Kidney (tissue), 14 donors: ENCODE results near the gene AGL. TPM values are rescaled to one million over a fixed set of nuclear protein-coding genes. Genes with fewer than 3 reads are reported as not detected.

ENCODE experiments used
- DNase-seq, 5 donors: peaks; one replicate each; pipeline ENCODE4 v3.0.0-alpha.2; 2013 to 2020
- FAIRE-seq: peaks from 2 replicates; lab custom pipeline; 2012; peaks lifted over from hg19 to GRCh38; lab: Jason Lieb, UNC
- H3K27ac ChIP-seq, 2 donors: one replicate each; pipeline ENCODE4 v1.7.0; 2013; ENCODE audit warnings: low read depth in 2 of 2, low read length in 2 of 2, inconsistent platforms in 1 of 2
- H3K27me3 ChIP-seq: one replicate; pipeline ENCODE4 v1.7.1; 2013; ENCODE audit warnings: low read length, inconsistent platforms; ENCODE audit not compliant: control insufficient read depth, insufficient read depth
- H3K36me3 ChIP-seq, 3 donors: one replicate each; pipeline versions ENCODE4 v1.7.0 to v1.7.1; 2013; ENCODE audit warnings: low read length in 3 of 3, control low read depth in 1 of 3, inconsistent platforms in 1 of 3; ENCODE audit not compliant: insufficient read depth in 3 of 3, control insufficient read depth in 2 of 3
- H3K4me1 ChIP-seq, 3 donors: one replicate each; pipeline versions ENCODE4 v1.7.0 to v1.7.1; 2013; ENCODE audit warnings: low read length in 3 of 3, inconsistent platforms in 1 of 3, low read depth in 1 of 3; ENCODE audit not compliant: control insufficient read depth in 2 of 3, insufficient read depth in 2 of 3
- H3K4me3 ChIP-seq, 3 donors: one replicate each; pipeline versions ENCODE4 v1.7.0 to v1.8.1; 2013; ENCODE audit warnings: low read length in 3 of 3, control low read depth in 1 of 3, inconsistent platforms in 1 of 3
- H3K9ac ChIP-seq, 3 donors: one replicate each; pipeline versions ENCODE4 v1.7.0 to v1.7.1; 2013; ENCODE audit warnings: low read length in 3 of 3, control low read depth in 1 of 3, inconsistent platforms in 1 of 3
- H3K9me3 ChIP-seq, 3 donors: one replicate each; pipeline versions ENCODE4 v1.7.0 to v1.7.1; 2013; ENCODE audit warnings: low read length in 3 of 3, control low read depth in 1 of 3, inconsistent platforms in 1 of 3; ENCODE audit not compliant: control insufficient read depth in 2 of 3, insufficient read depth in 1 of 3
- intact Hi-C: fragments of 100-400 bp; cut with DNase I; formaldehyde crosslinking; loops from one replicate; pipeline ENCODE4 v1.11.1; 2022
- polyA plus RNA-seq: library from polyadenylated mRNA; stranded (reverse); fragments of 350-450 nt; fragmentation: Illumina TruSeq; extraction: RNeasy Lipid Tissue Mini Kit (QIAGEN cat#74804); gene quantifications from one replicate; pipeline ENCODE4 v1.2.3, GENCODE V29; 2014; ENCODE audit warnings: low read depth, low replicate concordance; ENCODE audit not compliant: insufficient read depth
- total RNA-seq: library from RNA; stranded (reverse); fragmentation: NEBNext Ultra II Directional; extraction: Animal tissue kit (Norgen Biotek cat#: 25700); gene quantifications from one replicate; pipeline ENCODE4 v1.2.1, GENCODE V29; 2021
- TF ChIP-seq, protein P1 (sequence below): IDR thresholded peaks from 3 replicates; pipeline ENCODE4 v1.5.1; 2012; ENCODE audit warnings: mild to moderate bottlenecking, moderate library complexity, borderline replicate concordance; ENCODE audit not compliant: insufficient read depth; ENCODE audit errors: extremely low read depth
- donor health status: control.
- donor health status: control.
- donor health status: control.
- donor health status: control.
- donor health status: control.
- donor health status: DM: yes; HTN: yes; CAD: no.
- donor health status: Normal renal cell carcinoma (clear cell type).

Gene AGL
- total and polyA plus RNA-seq, 2 donors from 2014 or later: 9.1 to 19.8 TPM

GRCh38 chr1:99860703-99861102, 10.5 kb downstream of the AGL start:
- Histone ChIP-seq H3K27ac (no peak overlapping the region), H3K4me3 (no peak overlapping the region), H3K36me3 (peaks cover 0 to 5% (median 3%) of the 10 kb centered on the region in 3 donors), H3K27me3 (no peaks in the 10 kb centered on the region), H3K9me3 (no peaks in the 10 kb centered on the region), H3K4me1 (no peaks in the 10 kb centered on the region), H3K9ac (no peak overlapping the region)
- DNase-seq (no peak), FAIRE-seq (no peak)
- intact Hi-C loops: no loop called here
- TF ChIP-seq, protein P1, sequence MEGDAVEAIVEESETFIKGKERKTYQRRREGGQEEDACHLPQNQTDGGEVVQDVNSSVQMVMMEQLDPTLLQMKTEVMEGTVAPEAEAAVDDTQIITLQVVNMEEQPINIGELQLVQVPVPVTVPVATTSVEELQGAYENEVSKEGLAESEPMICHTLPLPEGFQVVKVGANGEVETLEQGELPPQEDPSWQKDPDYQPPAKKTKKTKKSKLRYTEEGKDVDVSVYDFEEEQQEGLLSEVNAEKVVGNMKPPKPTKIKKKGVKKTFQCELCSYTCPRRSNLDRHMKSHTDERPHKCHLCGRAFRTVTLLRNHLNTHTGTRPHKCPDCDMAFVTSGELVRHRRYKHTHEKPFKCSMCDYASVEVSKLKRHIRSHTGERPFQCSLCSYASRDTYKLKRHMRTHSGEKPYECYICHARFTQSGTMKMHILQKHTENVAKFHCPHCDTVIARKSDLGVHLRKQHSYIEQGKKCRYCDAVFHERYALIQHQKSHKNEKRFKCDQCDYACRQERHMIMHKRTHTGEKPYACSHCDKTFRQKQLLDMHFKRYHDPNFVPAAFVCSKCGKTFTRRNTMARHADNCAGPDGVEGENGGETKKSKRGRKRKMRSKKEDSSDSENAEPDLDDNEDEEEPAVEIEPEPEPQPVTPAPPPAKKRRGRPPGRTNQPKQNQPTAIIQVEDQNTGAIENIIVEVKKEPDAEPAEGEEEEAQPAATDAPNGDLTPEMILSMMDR: no peak

DNA sequence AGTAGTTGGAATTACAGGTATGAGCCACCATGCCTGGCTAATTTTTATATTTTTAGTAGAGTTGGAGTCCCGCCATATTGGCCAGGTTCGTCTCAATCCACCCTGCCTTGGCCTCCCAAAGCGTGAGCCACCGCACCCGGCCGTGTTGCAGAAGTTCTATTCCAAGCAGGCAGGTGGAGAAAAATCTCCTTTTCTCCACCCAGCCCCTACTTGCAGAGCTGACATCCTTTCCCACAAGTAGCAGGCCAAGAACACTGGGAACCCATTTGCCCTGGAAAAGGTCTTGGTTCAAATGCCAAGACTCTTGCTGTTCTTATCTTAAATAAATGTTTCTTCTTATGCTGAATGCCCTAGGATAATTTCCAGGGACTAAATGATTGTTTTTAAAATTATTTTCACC, 17.5 kb downstream of the AGL start:
- Histone ChIP-seq H3K4me1 (no peaks in the 10 kb centered on the region), H3K9ac (no peak overlapping the region), H3K9me3 (no peaks in the 10 kb centered on the region), H3K36me3 (peaks cover 0 to 6% (median 5%) of the 10 kb centered on the region in 3 donors), H3K4me3 (no peak overlapping the region), H3K27me3 (no peaks in the 10 kb centered on the region), H3K27ac (no peak overlapping the region)
- TF ChIP-seq, protein P1: no peak
- DNase-seq: no peak
- intact Hi-C loops: no loop called here
- no peak for FAIRE-seq

GRCh38 chr1:99869304-99869703, 19.1 kb downstream of the AGL start:
- H3K4me1 ChIP-seq: no peaks in the 10 kb centered on the region
- H3K27ac ChIP-seq: no peak overlapping the region
- peaks cover 0 to 6% (median 5%) of the 10 kb centered on the region in 3 donors for H3K36me3 ChIP-seq
- TF ChIP-seq, protein P1: no peak
- H3K4me3 ChIP-seq: no peak overlapping the region
- intact Hi-C loops: no loop called here
- H3K9ac ChIP-seq: no peak overlapping the region
- FAIRE-seq: no peak
- H3K27me3 ChIP-seq: no peaks in the 10 kb centered on the region
- no peaks in the 10 kb centered on the region for H3K9me3 ChIP-seq
- DNase-seq: no peak

- H3K36me3 ChIP-seq: peaks cover 0 to 5% (median 2%) of the 10 kb centered on the region in 3 donors
- no peak overlapping the region for H3K9ac ChIP-seq
- TF ChIP-seq, protein P1: no peak
- no peaks in the 10 kb centered on the region for H3K9me3 ChIP-seq
- intact Hi-C loops: no loop called here
- DNase-seq (no peak), FAIRE-seq (no peak)
- H3K4me3 ChIP-seq: no peak overlapping the region
- no peaks in the 10 kb centered on the region for H3K4me1 ChIP-seq
- H3K27me3 ChIP-seq: no peaks in the 10 kb centered on the region
- no peak overlapping the region for H3K27ac ChIP-seq
These were observed 19.6 kb downstream of the AGL start for GRCh38 chr1:99869723-99870122.
